Fibroblast of skin of left biceps (primary cell): Measurements from ENCODE around the gene TRIM33.
A peak's percentile ranks its signal among the peaks of the same experiment; 100 is the strongest.
"Not testable (repeated sequence)": the region's sequence is repeated elsewhere in the genome, so short reads cannot be mapped to it uniquely, and the experiment has no call there.

Source experiments
- DNase-seq, 2 experiments: peaks; one replicate each; pipeline ENCODE4 v3.0.0-alpha.2; 2013; ENCODE audit warnings: low read depth in 2 of 2

TRIM33 gene

DNA sequence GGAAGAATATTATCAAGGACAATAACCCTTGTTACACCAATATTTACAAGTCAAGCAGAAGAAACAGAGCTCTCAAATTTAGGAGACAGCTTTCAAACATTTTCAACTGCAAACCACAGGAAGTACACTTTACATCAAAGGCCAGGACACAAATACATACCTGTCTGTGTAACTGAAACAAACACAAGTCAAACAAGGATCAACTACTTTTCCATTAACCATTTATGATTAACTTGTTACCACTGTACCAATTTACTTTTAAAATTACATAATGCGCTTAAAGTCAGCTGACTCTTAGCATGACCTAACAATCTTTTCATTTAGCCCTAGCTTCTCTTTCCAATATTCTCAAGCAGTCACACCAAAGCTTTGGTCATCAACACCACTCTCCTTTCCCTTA is 43.5 kb downstream of the TRIM33 start:
- DNase-seq = no peak

DNA sequence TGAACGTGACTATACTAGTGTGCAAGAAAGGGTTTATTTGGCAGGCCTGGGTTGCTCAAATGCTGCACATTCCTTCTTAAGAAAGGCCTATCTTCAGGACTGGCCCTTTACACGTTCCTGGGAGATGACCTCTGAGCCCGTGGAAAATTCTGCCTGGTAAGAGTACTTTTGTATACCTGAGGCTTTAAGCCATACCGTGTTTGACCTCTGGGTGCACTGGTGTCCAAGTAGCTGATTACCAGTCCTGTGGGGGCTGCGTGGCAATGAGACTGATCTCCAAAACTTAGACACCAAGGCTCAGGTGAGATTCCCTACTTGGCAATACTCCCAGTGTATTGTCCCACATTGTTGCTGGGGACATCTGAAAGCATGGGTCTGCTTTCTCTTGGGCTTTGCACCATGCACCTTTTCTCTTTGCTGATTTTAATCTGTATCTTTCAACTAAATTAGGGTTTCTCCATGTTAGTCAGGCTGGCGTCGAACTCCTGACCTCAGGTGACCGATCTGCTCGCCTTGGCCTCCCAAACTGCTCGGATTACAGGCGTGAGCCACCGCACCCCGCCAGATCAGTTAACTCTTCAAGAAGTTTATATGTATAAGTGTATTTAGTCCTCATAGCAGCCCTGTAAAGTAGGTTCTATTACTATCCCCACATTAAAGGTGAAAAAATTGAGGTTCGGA is 44.5 kb downstream of the TRIM33 start:
- no peak for DNase-seq

DNA sequence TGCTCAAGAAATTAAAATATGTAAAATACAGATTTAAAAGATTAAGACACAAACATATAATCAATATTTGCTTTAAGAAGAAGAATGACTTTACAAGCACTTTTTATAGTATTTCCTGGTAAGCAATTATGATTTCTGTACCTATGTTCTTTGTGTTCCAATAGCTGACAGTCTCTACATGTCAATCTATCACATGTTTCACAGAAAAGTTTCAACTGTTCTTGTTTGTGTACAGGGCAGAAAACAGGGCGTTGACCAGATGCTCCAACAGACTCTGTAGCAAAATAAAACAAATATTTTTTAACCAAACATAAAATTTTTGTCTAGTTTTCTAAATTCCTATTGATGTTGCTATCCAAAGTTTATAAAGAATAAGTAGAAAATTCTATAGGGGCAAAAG is 48.0 kb downstream of the TRIM33 start:
- no peak for DNase-seq

DNA sequence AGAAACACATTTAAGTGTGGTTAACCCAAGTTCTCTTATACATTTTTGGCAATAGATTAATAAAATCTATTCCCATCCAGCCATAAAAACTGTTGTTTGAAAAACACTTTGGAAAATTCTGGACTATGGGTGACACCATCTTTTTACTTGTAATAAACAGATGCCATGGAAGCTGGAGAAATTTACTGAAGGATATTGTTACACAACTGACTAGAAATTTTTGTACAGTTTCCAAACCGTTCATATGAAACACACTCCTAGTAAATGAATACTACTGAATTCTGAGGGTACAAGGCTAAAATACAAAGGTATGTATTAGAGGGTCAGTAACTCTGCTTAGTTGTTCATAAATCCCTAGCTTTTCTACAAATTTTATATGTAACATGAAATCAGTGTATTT is 48.7 kb downstream of the TRIM33 start:
- DNase-seq = peak in 1 of 2 experiments; percentile 12

DNA sequence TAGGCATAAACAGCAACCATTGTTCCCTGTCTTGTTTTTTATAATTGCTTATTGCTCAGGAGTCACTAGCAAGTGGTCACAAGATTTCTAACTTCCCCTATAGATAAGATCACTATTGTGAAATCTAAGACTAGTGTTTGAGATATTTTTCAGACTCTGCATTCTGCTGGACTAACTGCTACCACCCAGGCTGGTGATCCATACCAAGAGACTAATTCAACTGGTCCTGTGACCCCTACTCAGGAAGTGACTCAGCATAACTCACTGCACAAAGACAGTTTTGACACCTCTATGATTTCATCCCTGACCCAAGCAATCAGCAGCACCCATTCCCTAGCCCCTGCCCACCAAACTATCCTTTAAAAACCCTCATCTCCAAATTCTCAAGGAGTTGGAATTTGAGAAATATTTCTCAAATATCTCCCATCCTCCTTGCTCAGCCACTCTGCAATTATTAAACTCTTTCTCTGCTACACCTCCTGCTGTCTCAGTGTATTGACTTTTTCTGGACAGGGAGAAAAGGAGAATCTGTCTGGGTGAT is 52.7 kb downstream of the TRIM33 start:
- DNase-seq = peak in 1 of 2 experiments; percentile 13

DNA sequence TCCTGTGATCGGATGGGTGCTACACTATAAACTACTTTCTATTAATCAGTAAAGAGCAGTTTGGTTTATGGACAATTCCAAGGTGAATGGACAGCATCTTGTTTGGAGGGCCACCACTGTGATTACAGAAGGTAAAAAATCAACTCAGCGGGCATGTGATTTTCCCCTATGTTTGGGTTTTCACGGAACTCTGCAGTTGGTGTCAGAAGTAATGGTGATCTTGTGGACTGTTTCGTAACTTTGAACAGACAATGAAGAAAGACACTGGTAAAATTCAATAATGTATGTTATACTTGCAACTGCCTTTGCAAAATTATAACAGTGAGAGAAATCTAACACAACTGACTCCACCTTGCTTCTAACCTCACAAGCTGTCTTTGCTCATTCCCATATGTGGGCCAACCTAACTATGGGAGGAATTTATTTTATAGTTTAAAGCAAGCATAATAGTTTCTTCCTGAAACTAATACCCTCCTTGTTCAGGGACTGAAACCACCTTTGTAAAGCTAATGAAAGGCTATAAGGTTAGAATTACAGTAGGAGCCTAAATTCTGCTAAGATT is 53.2 kb downstream of the TRIM33 start:
- DNase-seq = no peak

DNA sequence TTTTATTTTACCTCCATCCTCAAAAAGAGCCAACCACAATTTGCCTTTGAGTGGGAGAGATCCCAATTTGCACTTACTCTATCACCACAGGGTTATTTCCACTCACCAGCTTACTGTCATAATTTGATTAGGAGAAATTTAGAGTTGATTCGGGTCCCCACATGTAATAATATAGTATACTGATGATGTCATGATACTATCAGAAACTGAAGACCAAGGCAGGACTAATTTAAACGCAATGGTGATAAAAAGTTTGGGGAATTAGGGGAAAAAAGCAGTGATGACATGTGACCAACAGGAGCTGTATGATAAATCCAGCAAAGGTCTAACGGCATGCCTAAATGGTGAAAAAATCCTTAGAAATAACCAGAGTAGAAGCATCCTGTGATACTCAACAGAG is 54.4 kb downstream of the TRIM33 start:
- no peak for DNase-seq

DNA sequence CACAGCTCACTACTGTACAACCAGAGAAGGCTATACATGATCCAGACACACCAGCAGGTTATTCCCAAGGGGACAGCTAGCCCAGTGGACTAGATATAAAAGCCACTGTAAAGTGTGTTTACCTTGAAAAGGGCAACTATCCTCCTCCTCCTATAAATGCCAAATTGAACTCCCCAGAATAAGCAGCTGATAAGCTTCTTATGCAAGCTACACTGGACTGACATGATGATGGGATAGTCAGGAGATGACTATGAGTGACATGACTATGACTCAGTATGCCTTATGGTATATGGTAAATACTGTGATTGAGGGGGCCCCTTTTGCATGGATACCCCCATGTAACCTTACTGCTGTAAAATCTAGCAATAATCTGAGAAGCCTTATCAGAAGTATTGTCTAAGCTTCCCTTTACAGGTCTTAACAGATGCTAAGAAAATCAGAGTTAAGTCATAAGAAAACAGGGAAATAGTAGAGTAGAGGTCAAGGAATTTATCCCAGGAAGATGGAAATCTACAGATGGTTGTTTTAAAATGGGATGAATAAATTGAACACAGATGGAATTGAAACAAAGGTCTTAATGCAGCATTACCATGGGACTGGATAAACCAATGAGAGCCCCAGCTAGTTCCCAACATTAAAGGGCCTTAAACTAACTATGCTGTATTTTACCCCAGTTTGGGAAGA is 55.8 kb downstream of the TRIM33 start:
- no peak for DNase-seq

DNA sequence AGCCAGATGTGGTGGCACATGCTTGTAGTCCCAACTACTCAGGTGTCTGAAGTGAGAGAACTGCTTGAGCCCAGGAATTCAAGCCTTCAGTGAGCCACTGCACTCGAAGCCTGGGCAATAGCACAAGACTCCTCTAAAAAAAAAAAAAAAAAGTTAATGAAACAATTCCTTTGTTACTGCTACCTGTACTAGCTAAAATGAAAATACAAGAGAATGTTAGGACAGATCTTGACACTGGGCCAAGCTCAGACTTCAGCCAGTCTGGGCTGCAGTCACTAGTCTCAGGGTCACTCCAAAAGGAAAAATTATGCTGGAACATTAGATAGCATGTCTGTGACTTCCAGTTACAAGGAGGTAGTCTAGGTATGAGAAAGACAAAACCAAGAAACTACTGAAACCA is 56.5 kb downstream of the TRIM33 start:
- no peak for DNase-seq

DNA sequence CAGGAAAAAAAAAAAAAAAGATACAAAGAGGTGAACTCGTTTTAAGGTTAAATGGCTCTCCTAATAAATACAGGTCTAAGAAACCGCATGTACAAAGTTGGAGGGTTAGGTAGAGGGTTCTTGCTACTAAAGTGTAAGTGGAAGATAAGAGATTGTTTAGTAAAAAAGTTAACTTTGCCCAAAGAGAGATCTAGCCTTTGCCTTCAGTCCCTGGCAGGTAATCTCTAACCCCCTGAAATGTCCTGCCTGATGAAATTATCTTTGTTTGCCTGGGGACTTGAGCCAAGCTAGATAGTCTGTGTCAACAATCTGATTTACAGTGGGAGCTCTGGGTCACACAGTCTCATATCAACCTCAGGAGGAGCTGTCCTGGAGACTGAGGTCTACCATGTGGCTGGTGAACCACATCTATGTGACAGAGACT is 57.6 kb downstream of the TRIM33 start:
- no peak for DNase-seq

DNA sequence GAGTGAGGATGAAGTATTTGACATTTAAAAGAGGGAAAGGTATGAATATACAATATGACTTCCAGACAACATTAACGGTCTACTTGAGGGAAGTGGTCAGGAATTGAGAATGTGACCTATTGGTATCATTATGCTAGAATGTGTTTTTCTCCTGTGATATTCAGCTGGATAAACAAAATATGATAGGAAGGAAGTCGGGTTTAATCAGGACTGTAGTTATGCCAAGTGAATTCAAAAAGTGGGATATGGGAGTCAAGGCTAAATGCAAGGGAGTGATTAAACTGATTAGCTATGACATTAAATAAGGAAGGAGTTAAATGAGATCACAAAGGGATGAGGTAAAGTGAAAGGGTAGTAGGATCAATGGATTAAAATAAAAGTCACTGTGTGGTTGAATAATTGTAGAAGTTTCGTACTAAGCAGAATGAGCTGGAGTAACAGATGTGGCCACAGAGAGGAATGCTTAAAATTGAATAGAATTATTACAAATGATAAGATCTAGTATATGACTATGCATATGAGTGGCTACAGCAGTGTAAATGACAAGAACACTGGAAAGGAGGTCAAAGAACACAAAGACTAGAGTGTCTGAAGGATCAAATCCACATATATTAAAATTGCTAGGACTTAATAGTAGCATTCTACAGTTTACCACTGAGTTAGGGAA is 62.5 kb downstream of the TRIM33 start:
- DNase-seq = no peak

DNA sequence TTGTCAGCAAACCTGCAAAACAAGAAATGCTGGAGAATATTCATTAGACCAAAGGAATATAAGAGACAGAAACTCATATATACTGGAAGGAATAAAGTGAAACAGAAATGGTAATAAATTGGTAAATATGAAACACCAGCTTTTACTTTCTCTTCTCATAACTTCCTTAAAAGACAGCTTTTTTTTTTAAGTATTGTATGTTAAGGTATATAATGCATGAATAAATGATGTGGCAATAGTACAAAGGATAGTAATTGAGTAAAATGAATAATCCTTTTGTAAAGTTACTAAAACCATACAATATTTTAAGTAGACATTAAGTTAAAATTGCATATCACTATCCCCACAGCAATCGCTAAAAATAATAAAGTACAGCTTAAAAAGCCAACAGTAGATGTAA is 64.8 kb downstream of the TRIM33 start:
- DNase-seq = no peak

DNA sequence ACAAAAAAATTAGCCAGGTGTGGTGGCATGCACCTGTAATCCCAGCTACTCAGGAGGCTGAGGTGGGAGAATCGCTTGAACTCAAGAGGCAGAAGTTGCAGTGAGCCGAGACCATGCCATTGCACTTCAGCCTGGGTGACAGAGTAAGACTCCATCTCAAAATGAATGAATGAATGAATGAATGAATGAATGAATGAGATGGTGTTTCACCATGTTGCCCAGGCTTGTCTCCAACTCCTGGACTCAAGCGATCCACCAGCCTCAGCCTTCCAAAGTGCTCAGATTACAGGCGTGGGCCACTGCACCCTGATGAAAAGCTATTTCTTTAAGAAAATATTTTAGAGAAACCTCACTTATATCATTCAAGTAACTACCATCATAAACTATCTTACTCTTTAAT is 67.8 kb downstream of the TRIM33 start:
- not testable (repeated sequence) for DNase-seq

DNA sequence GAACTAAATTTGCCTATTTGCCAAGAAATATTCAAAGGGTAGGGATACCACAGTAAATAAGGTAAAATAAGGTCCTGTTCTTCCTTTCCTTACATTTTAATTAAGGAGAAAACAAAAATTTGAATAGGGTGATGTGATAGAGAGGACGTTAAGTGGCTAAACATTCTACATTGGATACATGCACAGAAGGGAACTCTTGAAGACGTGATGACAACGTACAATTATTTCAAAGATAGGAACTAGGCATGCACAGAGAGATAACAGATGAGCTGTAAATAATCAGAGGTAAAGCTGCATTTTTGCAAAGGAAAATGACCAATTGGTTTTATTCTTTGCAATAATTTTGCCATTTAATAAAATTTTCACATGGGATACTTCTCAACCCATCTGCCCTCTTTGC is 69.7 kb downstream of the TRIM33 start:
- no peak for DNase-seq

DNA sequence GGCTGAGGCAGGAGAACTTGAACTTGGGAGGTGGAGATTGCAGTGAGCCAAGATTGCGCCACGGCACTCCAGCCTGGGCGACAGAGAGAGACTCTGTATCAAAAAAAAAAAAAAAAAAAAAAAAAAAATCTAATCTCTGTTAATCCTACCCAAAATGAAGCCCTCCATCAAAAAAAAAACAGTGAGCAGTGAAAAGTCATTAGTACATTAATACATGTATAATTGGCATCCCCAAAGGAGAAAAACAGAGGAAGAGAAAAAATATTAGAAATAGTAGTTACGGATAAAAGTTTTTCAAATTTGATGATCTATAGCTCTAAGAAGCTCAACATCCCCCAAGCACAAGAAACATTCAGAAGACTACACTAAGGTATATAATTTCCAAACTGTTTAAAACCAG is 71.6 kb downstream of the TRIM33 start:
- DNase-seq = no peak

DNA sequence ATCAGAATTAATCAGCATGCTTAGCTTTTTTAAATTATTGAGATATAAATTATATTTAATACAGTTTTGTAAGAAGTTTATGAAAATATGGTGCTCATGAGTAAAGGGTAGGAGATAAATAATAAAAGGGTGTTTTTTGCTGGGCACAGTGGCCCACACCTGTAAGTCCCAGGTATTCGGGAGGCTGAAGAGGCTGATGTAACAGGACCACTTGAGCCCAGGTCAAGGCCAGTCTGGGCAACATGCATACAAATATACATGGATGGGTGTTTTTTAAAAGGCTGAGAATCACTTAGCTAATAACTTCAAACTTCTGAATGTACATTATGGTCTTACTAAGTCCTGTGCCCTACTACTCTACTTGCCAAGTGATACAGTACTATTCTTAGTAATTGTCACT is 73.2 kb downstream of the TRIM33 start:
- no peak for DNase-seq

DNA sequence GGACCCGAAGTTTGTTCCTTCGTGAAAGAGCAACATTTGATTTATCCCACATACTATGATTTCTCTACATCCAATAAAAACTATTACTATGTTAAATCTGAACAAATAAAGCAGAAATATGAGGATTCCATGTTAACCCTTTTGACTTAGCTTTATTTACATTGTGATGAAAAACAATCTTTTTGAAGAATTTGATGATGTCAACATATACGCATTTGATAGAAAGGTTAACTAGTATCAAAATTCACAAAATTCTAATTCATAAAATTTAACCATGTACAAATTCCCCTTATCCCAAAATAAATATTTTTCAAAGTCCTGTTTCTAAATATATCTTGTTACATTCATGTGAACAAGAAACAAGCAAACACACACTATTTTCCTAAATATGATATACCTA is 74.2 kb downstream of the TRIM33 start:
- DNase-seq = no peak

DNA sequence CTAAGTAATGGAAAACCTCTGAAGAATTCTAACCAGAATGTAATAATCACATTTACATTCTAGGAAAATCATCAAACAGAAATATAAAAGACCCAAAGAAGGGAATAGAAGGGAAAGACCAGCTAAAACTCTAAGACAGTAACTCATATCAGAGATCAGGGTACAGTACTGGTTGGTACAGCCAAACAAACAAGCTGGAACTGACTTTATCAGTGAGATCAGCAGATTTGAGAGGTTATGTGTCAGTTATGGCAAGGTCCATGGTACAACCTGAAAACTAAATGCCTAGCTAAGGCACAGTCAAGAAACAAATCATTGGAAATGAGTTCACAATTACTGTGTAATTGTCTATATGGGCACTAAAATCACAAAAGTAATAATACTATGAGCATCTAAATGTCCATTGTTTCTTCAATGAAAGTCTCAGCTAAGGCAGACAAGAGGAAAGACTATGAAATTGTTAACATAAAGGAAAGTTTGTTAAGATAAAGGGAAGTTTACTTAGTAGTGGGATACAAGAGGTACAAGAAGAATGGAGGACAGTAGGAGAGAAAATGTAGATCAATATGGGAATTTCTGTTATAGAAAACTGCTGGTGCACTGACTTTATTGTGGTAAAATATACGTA is 75.8 kb downstream of the TRIM33 start:
- no peak for DNase-seq

DNA sequence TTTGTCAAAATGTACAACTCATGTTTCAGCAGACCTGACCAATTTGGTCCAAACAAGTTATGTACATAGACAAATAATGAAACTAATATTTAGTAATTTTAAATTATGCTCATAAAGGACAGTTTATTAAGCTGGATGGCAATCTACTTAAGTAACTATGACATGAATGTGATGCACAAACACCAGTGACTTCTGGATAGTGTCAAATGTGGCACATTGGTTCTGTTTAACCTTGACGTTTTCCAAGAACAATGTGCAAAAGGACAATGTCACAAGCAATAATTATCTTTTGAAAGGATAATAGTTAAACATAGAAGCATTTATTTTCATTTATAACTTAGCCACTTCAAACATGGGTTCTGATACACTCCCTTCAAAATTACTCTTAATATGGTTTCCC is 80.0 kb downstream of the TRIM33 start:
- no peak for DNase-seq

DNA sequence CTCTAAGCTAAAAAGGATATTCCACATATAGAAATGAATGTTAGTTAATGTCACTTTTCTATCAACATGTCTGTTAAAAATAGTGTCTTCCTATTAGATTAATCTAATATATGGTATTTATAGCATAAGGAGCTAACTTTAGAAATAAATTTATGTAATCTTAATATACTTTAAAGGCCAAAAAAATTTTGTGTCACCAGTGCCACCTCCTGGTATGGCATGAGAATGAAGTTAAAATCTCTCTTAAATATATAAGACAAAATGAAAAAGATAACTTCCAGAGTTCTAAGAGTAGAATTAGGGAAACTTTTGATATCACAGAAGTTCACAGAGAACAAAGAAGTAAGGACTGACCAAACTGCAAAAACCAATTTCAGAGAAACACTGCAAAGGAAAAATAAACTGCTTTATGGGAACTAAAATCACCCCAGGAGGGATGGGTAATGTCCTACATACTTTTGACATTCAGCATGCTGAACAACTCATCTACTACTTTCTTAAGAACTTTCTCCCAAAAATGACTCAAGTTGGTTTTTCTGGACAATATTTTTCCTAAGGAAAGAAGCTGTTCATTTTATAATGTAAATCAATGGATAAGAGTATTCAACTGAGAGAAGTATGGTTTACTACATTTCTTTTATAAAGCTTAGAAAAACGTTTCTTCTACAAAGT is 82.8 kb downstream of the TRIM33 start:
- no peak for DNase-seq

DNA sequence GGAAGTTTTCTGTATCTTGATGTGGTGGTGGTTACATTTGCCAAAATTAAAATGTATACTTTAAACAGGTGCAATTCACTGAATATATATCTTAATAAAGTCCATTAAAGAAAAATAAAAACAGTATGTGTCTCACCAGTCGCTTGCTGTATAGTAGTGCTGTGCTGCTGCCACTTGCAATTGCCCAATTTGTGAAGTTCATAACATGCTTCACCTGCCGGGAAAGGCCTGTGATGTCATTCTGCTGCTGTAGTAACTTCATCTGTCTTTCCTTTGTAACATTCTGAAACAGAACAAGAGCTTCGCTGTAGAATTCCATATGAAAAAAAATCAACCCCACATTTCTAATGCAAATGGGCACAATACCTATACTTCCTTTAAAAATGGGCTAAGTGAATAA is 83.4 kb downstream of the TRIM33 start:
- no peak for DNase-seq

DNA sequence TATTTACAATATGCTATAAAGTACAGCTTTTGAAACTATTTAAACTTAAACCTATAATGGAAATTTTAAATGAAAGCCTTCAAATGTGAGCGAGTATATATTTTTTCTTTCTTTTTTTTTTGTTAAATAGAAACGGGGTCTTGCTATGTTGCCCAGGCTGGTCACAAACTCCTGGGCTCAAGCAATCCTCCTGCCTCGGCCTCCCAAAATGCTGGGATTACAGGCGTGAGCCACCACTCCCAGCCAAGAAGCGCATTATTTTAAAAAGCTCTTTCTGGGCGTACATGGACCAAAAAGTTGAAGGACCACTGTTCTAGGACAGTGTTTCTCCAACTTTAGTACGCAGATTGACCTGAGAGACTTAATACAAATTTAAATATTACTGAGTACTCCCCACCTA is 87.5 kb downstream of the TRIM33 start:
- no peak for DNase-seq
